Loucy (cell line): ENCODE results near the gene CDHR1.
"Not testable (repeated sequence)": the region's sequence is repeated elsewhere in the genome, so short reads cannot be mapped to it uniquely, and the experiment has no call there.

ENCODE experiments used
- H2AFZ ChIP-seq: fragments of 200-600 bp; sonication (generic); 2 replicates; pipeline ENCODE4 v1.6.0; 2016; ENCODE audit warnings: antibody characterized with exemption, mild to moderate bottlenecking, low read length, moderate library complexity
- H3F3A ChIP-seq: fragments of 200-600 bp; 2 replicates; pipeline ENCODE4 v1.6.0; 2016; ENCODE audit warnings: antibody characterized with exemption, low read depth, mild to moderate bottlenecking
- H3K27me3 ChIP-seq: fragments of 200-600 bp; sonication (generic); 2 replicates; pipeline ENCODE4 v1.6.1; 2014; ENCODE audit warnings: low read length, mild to moderate bottlenecking; ENCODE audit not compliant: insufficient read depth, poor library complexity, severe bottlenecking
- H3K36me3 ChIP-seq: fragments of 200-600 bp; sonication (generic); 2 replicates; pipeline ENCODE4 v1.6.1; 2016; ENCODE audit warnings: low read length; ENCODE audit not compliant: insufficient read depth
- H3K4me1 ChIP-seq: fragments of 200-600 bp; sonication (generic); 2 replicates; pipeline ENCODE4 v1.5.1; 2014; ENCODE audit warnings: low read length, mild to moderate bottlenecking; ENCODE audit not compliant: insufficient read depth, poor library complexity, severe bottlenecking
- H3K4me2 ChIP-seq: fragments of 200-600 bp; sonication (generic); 2 replicates; pipeline ENCODE4 v1.6.0; 2014; ENCODE audit warnings: antibody characterized with exemption, low read length, low read depth, mild to moderate bottlenecking; ENCODE audit not compliant: poor library complexity, severe bottlenecking
- H3K4me3 ChIP-seq: fragments of 200-600 bp; sonication (generic); 2 replicates; pipeline ENCODE4 v1.5.1; 2014; ENCODE audit warnings: low read length, mild to moderate bottlenecking, mixed read lengths; ENCODE audit not compliant: poor library complexity, severe bottlenecking
- H3K79me2 ChIP-seq: fragments of 200-600 bp; sonication (generic); 2 replicates; pipeline ENCODE4 v1.6.1; 2014; ENCODE audit warnings: low read length; ENCODE audit not compliant: insufficient read depth
- H3K9ac ChIP-seq: fragments of 200-600 bp; sonication (generic); 2 replicates; pipeline ENCODE4 v1.6.0; 2014; ENCODE audit warnings: mild to moderate bottlenecking, low read depth, low read length, moderate library complexity; ENCODE audit not compliant: poor library complexity, severe bottlenecking
- H3K9me2 ChIP-seq: fragments of 200-600 bp; sonication (generic); replicated peaks from 2 replicates; pipeline ENCODE4 v1.6.1; 2016; ENCODE audit warnings: low read depth, low read length, mixed read lengths
- H3K9me3 ChIP-seq: fragments of 200-600 bp; sonication (generic); 2 replicates; pipeline ENCODE4 v1.6.1; 2014; ENCODE audit warnings: mild to moderate bottlenecking, antibody characterized with exemption, low read length, low read depth; ENCODE audit not compliant: insufficient read depth
- H4K20me1 ChIP-seq: fragments of 200-600 bp; sonication (generic); 2 replicates; pipeline ENCODE4 v1.6.0; 2014; ENCODE audit warnings: antibody characterized with exemption, low read length, mild to moderate bottlenecking; ENCODE audit not compliant: insufficient read depth, poor library complexity, severe bottlenecking
- CTCF ChIP-seq: fragments of 200-600 bp; sonication (generic); conservative IDR thresholded peaks from 2 replicates; pipeline ENCODE4 v1.5.1; 2014; ENCODE audit warnings: mild to moderate bottlenecking, antibody characterized with exemption, low read length
- EZH2phosphoT487 ChIP-seq: fragments of 200-600 bp; IDR thresholded peaks from 2 replicates; pipeline ENCODE4 v1.6.1; 2018; ENCODE audit warnings: antibody characterized with exemption, mild to moderate bottlenecking, moderate library complexity, borderline replicate concordance

CDHR1 gene

GRCh38 chr10:84171700-84172466, 22.5 kb upstream of the CDHR1 start:
- H3K79me2 ChIP-seq, H3K4me1 ChIP-seq, H2AFZ ChIP-seq, H3K9me3 ChIP-seq, H3K4me2 ChIP-seq, H3K27me3 ChIP-seq, H3K4me3 ChIP-seq, H3K9me2 ChIP-seq, H3K36me3 ChIP-seq, H3F3A ChIP-seq, H4K20me1 ChIP-seq, H3K9ac ChIP-seq: not testable (repeated sequence)

- no peaks in the 10 kb centered on the region for H3K36me3 ChIP-seq
- H3K4me2 ChIP-seq, result no peak overlapping the region
- H3K4me3 ChIP-seq, result no peak overlapping the region
- H3F3A ChIP-seq, result no peaks in the 10 kb centered on the region
- peaks cover 3% of the 10 kb centered on the region for H3K4me1 ChIP-seq
- no peaks in the 10 kb centered on the region for H3K79me2 ChIP-seq
- no peaks in the 10 kb centered on the region for H3K9me3 ChIP-seq
- no peak for TF ChIP-seq EZH2phosphoT487
- no peaks in the 10 kb centered on the region for H3K27me3 ChIP-seq
- H4K20me1 ChIP-seq, result no peaks in the 10 kb centered on the region
- no peaks in the 10 kb centered on the region for H3K9me2 ChIP-seq
- H2AFZ ChIP-seq, result no peak overlapping the region
- H3K9ac ChIP-seq, result no peak overlapping the region
These were observed 21.6 kb upstream of the CDHR1 start for GRCh38 chr10:84172467-84173356.

- Histone ChIP-seq H2AFZ (no peak within 1 kb of the TSS), H3K79me2 (no peaks in the 10 kb centered on the region), H3K4me1 (peaks cover 3% of the 10 kb centered on the region), H3K27me3 (no peaks in the 10 kb centered on the region), H3K4me3 (no peak within 1 kb of the TSS), H3K4me2 (no peak within 1 kb of the TSS), H4K20me1 (no peaks in the 10 kb centered on the region), H3K9me2 (no peaks in the 10 kb centered on the region), H3K36me3 (no peaks in the 10 kb centered on the region), H3K9me3 (no peaks in the 10 kb centered on the region), H3F3A (no peaks in the 10 kb centered on the region), H3K9ac (no peak within 1 kb of the TSS)
- TF ChIP-seq EZH2phosphoT487 (no peak), CTCF (no peak)
These were observed 20.8 kb upstream of the CDHR1 start, which contains the start of gene GPR15LG for GRCh38 chr10:84173501-84173929. GPR15LG (plus strand) TSS chr10:84173801; CDS start chr10:84173852, 51 bp downstream.

GRCh38 chr10:84175436-84175835, 18.9 kb upstream of the CDHR1 start:
- Histone ChIP-seq H3K4me1 (peaks cover 3% of the 10 kb centered on the region), H4K20me1 (no peaks in the 10 kb centered on the region), H3K36me3 (no peaks in the 10 kb centered on the region), H3F3A (no peaks in the 10 kb centered on the region), H3K4me3 (no peak overlapping the region), H3K9me3 (no peaks in the 10 kb centered on the region), H3K79me2 (no peaks in the 10 kb centered on the region), H3K4me2 (no peak overlapping the region), H2AFZ (no peak overlapping the region), H3K27me3 (no peaks in the 10 kb centered on the region), H3K9me2 (no peaks in the 10 kb centered on the region), H3K9ac (no peak overlapping the region)
- no peak for TF ChIP-seq CTCF
